GM12892 (cell line): ENCODE results near the gene CPT1B.

ENCODE experiments used
- POLR2A ChIP-seq: IDR thresholded peaks from 2 replicates; pipeline ENCODE4 v1.6.1; 2011; ENCODE audit warnings: low read depth, low read length, control low read depth
- TAF1 ChIP-seq: IDR thresholded peaks from 2 replicates; pipeline ENCODE4 v1.6.1; 2011; ENCODE audit warnings: low read depth, mild to moderate bottlenecking, control low read depth, low read length, borderline replicate concordance

- 0 out of 2 replicates have a peak, but pooled peaks have one; percentile 9 for TF ChIP-seq TAF1
- no peak; the same call in 1 of the 2 replicates for TF ChIP-seq POLR2A
Measured at GRCh38 chr22:50524676-50525103, 53.5 kb downstream of the CPT1B start.
